GM06990 (cell line): Measurements from ENCODE around the gene PLBD2.

Experiments
- DNase-seq: peaks from one replicate; pipeline ENCODE4 v3.0.0-alpha.2; 2011; ENCODE audit not compliant: insufficient read length; ENCODE audit errors: extremely low read depth
- H3K27me3 ChIP-seq: replicated peaks from 2 replicates; pipeline ENCODE4 v1.6.0; 2011; ENCODE audit warnings: low read length; ENCODE audit not compliant: control insufficient read depth, insufficient read depth
- H3K36me3 ChIP-seq: 2 replicates; pipeline ENCODE4 v1.5.1; 2011; ENCODE audit warnings: low read length; ENCODE audit not compliant: control insufficient read depth, insufficient read depth
- H3K4me3 ChIP-seq: replicated peaks from 2 replicates; pipeline ENCODE4 v1.5.1; 2011; ENCODE audit warnings: low read depth, mild to moderate bottlenecking, control low read depth, low read length
- TF ChIP-seq, protein P1 (sequence below): IDR thresholded peaks from 2 replicates; pipeline ENCODE4 v1.5.1; 2011; ENCODE audit warnings: low read length, control low read depth, mild to moderate bottlenecking, inconsistent platforms; ENCODE audit not compliant: insufficient read depth, poor library complexity, severe bottlenecking

Gene PLBD2

DNA sequence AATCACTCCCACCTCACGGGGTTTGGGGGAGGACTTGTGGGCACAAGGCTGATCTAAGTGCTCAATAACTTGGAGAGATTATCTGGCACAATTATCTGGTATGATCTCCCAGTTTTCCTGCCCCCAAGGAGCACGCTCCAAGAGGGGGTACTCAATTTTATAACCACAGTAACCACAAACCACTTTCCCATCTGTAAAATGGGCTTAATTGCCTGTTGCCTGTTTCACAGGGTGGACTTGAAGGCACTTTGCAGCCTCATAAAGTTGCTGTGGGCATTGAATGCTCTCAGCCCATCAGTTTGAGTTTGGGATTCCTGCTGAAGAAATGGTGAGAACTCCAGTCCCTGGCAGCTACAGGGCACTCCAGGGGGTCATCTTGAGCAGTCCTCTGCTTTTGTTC is 27.9 kb upstream of the PLBD2 start:
- TF ChIP-seq, protein P1, sequence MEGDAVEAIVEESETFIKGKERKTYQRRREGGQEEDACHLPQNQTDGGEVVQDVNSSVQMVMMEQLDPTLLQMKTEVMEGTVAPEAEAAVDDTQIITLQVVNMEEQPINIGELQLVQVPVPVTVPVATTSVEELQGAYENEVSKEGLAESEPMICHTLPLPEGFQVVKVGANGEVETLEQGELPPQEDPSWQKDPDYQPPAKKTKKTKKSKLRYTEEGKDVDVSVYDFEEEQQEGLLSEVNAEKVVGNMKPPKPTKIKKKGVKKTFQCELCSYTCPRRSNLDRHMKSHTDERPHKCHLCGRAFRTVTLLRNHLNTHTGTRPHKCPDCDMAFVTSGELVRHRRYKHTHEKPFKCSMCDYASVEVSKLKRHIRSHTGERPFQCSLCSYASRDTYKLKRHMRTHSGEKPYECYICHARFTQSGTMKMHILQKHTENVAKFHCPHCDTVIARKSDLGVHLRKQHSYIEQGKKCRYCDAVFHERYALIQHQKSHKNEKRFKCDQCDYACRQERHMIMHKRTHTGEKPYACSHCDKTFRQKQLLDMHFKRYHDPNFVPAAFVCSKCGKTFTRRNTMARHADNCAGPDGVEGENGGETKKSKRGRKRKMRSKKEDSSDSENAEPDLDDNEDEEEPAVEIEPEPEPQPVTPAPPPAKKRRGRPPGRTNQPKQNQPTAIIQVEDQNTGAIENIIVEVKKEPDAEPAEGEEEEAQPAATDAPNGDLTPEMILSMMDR, result no peak
- H3K36me3 ChIP-seq, result no peaks in the 10 kb centered on the region
- DNase-seq, result no peak
- H3K27me3 ChIP-seq, result no peaks in the 10 kb centered on the region
- no peak overlapping the region for H3K4me3 ChIP-seq

DNA sequence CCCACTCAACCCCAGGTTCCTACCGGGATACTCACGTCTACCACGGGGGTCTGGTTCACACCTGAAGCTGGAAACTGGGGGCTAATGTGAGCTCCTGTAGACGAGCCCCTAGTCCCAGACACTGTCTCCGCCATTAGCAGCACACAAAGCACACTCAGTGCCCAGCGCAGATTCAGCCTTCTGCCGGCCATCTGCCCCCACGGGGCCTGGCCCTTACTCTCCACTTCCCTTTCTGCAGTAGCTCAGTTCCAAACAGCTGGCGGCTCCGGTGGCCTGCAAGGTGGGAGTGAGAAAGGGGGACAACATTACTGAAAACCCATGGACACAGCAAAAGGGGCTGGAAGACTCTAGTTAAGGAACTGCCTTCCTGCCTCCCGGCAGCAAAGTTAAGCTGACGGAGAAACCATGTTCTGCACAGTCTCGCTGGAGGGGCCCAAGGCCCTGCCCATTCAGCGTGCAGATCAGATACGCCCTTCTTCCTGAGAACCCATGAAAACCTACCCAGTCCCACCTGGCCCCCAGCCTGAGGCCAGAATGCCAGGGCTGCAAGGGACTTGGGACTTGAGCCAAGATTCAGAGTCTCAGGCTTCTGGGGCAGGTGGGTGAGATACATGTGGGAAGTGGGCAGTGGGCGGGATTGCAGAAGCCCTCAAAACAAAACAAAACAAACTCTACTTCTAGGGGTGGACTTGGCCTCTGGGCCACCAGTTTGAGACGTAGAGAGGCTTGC is 25.5 kb upstream of the PLBD2 start:
- Histone ChIP-seq H3K4me3 (no peak overlapping the region), H3K36me3 (no peaks in the 10 kb centered on the region), H3K27me3 (no peaks in the 10 kb centered on the region)
- TF ChIP-seq, protein P1, result no peak
- DNase-seq, result no peak

DNA sequence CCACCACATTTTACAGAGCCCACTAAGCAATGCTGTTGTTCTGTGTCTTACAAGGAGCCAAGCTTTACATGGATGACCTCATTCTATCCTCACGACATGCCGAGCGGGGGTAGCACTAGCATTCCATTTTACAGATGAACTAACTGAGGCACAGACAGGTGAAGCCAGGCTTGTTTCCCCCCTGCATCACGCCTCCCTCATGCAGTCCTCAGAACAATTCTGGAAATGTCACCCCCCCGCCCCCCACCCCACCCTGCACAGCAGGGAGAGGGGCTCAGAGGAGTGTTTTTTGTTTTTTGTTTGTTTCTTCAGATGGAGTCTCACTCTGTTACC is 25.0 kb upstream of the PLBD2 start:
- Histone ChIP-seq H3K4me3 (no peak overlapping the region), H3K27me3 (no peaks in the 10 kb centered on the region), H3K36me3 (no peaks in the 10 kb centered on the region)
- TF ChIP-seq, protein P1, result no peak
- DNase-seq, result no peak

DNA sequence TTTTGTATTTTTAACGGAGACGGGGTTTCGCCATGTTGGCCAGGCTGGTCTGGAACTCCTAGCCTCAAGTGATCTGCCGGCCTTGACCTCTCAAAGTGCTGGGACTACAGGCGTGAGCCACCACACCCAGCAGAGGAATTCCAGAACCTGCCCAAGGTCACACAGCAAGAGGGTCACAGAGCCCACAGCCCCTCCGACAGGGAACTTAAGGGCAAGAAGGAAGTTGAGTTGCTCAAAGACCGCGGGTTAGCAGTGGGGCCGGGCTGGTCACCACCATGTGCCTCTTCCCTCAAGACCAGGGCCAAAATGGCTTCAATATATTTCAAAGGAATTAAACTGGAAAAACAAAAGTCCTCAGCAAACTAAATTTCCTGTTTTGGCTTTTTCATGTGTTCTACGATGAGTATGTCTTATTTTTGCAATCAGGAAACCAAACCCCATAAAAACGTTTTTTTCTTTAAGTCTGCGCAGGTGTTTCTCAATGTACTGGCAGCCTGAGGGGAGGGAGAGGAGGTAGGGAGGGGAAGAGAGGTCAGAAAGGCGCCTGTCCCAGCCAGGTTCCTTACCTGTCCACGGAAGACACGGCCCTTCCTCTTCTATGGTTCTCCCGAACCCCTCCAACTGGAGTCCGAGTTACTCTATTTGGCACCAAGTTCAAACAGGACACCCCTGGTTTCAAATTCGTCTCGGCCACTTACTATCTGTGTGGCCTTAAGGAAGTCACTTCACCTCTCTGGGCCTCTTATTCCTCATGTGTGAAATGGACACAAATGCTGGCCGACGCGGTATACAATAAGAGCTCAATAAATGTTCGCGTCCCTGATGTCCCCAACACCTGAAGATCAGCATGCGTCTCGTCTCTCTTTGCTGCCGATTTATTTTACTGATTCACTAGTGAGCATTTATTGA is 24.3 kb upstream of the PLBD2 start:
- TF ChIP-seq, protein P1, result no peak
- H3K36me3 ChIP-seq, result no peaks in the 10 kb centered on the region
- H3K27me3 ChIP-seq, result no peaks in the 10 kb centered on the region
- H3K4me3 ChIP-seq, result peak overlapping the region; percentile 66
- peak; percentile 22 for DNase-seq

DNA sequence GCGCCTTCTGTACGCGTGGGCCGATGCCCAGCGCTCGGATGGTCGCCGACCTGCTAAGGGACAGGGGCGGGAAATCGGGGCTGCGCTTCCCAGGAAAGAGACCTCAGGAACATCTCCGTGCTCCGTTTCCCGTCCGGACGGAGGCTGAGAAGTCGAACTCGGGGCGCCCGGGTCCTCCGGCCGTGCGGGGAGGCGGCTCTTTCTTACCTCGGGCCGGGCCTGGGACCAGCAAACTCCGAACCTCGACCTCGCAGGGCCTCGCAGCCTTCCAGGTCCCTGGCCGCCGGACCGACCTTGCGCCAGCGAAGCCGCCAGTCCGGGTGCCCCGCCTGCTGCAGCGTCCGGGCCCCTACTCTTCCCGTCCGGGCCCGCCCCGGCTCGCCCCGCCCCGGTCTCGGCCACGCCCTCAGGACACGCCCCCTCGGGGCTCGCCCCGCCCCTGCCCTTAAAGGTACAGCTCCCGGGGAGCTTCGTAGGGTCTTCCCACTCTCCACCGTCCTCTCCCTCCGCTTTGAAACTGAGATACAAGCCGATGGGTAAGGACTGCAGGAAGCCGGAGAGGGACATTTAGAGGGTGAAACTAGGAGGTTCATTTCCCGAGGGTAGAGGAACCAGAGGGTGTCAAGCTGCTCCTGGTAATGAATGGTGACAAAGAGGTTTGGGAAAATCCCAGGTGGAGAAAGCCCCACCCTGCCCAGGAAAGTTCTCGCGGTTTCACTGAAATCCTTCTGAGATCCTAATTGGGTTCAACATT is 23.4 kb upstream of the PLBD2 start, which contains the start of gene SLC8B1:
Gene SLC8B1 (minus strand): TSS at position 324 of the 754 bp plus-strand sequence. CDS start 2,231 bp downstream, outside the sequence.
- Histone ChIP-seq H3K27me3 (no peaks in the 10 kb centered on the region), H3K36me3 (no peaks in the 10 kb centered on the region), H3K4me3 (peak within 1 kb of the TSS; percentile 66)

More for the DNA sequence above, 23.4 kb upstream of the PLBD2 start, which contains the start of gene SLC8B1:
- peak; percentile 85 for DNase-seq
- TF ChIP-seq, protein P1, result no peak
